Measurements from ENCODE around the gene KCNN1. TPM values are rescaled to one million over a fixed set of nuclear protein-coding genes. Genes with fewer than 3 reads are reported as not detected.

Gene KCNN1
- total and polyA plus RNA-seq, 9 of the 15 experiments (the other 6 are each of a cell fraction or from before 2014, with no cell fraction given), result 0.01 to 6.2 (median 0.72) TPM

- Histone ChIP-seq H3K4me2 (ENCODE audit: insufficient read depth, low read length) (peak overlapping the region; percentile 75), H2AFZ (ENCODE audit: low read depth, low read length) (peak overlapping the region; percentile 61), H3K9ac (ENCODE audit: insufficient read depth in 1 of 2, low read depth in 2 of 2, low read length in 2 of 2) (peak overlapping the region; percentile 35 to 86; a peak in 3 of 4 replicates), H3K9me1 (ENCODE audit: control insufficient read depth, insufficient read depth, low read length) (no peaks in the 10 kb centered on the region), H3K4me1 (replicated peaks in 1 of 2; ENCODE audit: control insufficient read depth in 2 of 2, insufficient read depth in 2 of 2, low read length in 2 of 2) (peaks cover 10 to 38% of the 10 kb centered on the region in 2 experiments; a peak in 4 of 5 replicates), H3K79me2 (ENCODE audit: control insufficient read depth, insufficient read depth, low read length) (peaks cover 28% of the 10 kb centered on the region), H3K9me3 (replicated peaks; ENCODE audit: control insufficient read depth, insufficient read depth, low read depth, low read length) (no peaks in the 10 kb centered on the region), H3K27me3 (ENCODE audit: control insufficient read depth in 2 of 2, insufficient read depth in 2 of 2, low read length in 2 of 2) (no peaks in the 10 kb centered on the region), H3K4me3 (peak overlapping the region; percentile 27), H4K20me1 (replicated peaks; ENCODE audit: control insufficient read depth, insufficient read depth, low read length) (no peaks in the 10 kb centered on the region; the same call in 1 of the 2 replicates), H3K36me3 (ENCODE audit: control insufficient read depth, insufficient read depth, low read length) (peaks cover 52% of the 10 kb centered on the region; the same call in 2 of the 3 replicates), H3K27ac (ENCODE audit: extremely low read depth, low read depth, low read length) (peak overlapping the region; percentile 43)
- BruUV-seq (replicated peaks), result no TSS peak
- FAIRE-seq (peak; percentile 93), ATAC-seq (peak; percentile 98), DNase-seq (ENCODE audit: extremely low read depth in 1 of 4, low spot score in 3 of 4) (peak; percentile 79 to 91 (median 84))
- ChIA-PET CTCF (ENCODE audit: low intra/inter-chr PET ratio) (interaction anchor here (0.6 to 3.4 kb wide), 4 partner anchors 52 to 245 kb away, joined by 3 to 59 read pairs (median 9); partner anchors contain the start of gene PIK3R2), POLR2A (interaction anchor here (1.0 to 1.1 kb wide), 2 partner anchors 15 to 42 kb away, joined by 3 to 6 read pairs; no protein-coding TSS in a partner anchor)
- in situ Hi-C loops (cut with MboI), result loop anchor here (10.0 kb wide), 1 partner anchor 158 kb away; no protein-coding TSS in a partner anchor
- 33% methylated on average over 41 of the region's 46 CpGs for WGBS (ENCODE audit: insufficient coverage, low coverage, missing lambda C conversion rate)
- intact Hi-C loops (cut with micrococcal nuclease), result loop anchor here (1.0 to 10.0 kb wide), 3 partner anchors 51 to 158 kb away; no protein-coding TSS in a partner anchor
- peak; percentile 59 for TF ChIP-seq L3MBTL2 (IDR thresholded peaks at IDR 0.05)
- peak; percentile 50; the same call in 1 of the 2 replicates for TF ChIP-seq ATF7 (IDR thresholded peaks at IDR 0.05)
- TF ChIP-seq KLF16 (IDR thresholded peaks at IDR 0.05), result 0 out of 2 replicates have a peak, but pooled peaks have one; percentile 61
- no peak for TF ChIP-seq HDAC3 (IDR thresholded peaks at IDR 0.05; ENCODE audit: borderline replicate concordance, partially characterized antibody)
- peak; percentile 74; the same call in 1 of the 2 replicates for TF ChIP-seq HDGF (IDR thresholded peaks at IDR 0.05)
- peak; percentile 75 for TF ChIP-seq HNRNPLL (IDR thresholded peaks at IDR 0.05; ENCODE audit: low read depth, low read length, poor library complexity, severe bottlenecking)
- peak; percentile 32 for TF ChIP-seq SETDB1 (IDR thresholded peaks at IDR 0.05; ENCODE audit: low read length)
- no peak for TF ChIP-seq SRF (CRISPR knock-in tag; IDR thresholded peaks at IDR 0.05)
- TF ChIP-seq, protein P1, sequence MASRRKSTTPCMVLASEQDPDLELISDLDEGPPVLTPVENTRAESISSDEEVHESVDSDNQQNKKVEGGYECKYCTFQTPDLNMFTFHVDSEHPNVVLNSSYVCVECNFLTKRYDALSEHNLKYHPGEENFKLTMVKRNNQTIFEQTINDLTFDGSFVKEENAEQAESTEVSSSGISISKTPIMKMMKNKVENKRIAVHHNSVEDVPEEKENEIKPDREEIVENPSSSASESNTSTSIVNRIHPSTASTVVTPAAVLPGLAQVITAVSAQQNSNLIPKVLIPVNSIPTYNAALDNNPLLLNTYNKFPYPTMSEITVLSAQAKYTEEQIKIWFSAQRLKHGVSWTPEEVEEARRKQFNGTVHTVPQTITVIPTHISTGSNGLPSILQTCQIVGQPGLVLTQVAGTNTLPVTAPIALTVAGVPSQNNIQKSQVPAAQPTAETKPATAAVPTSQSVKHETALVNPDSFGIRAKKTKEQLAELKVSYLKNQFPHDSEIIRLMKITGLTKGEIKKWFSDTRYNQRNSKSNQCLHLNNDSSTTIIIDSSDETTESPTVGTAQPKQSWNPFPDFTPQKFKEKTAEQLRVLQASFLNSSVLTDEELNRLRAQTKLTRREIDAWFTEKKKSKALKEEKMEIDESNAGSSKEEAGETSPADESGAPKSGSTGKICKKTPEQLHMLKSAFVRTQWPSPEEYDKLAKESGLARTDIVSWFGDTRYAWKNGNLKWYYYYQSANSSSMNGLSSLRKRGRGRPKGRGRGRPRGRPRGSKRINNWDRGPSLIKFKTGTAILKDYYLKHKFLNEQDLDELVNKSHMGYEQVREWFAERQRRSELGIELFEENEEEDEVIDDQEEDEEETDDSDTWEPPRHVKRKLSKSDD (conservative IDR thresholded peaks at IDR 0.05; ENCODE audit: low read length), result peak; percentile 76; the same call in 1 of the 2 replicates
- no peak for TF ChIP-seq TAF15 (IDR thresholded peaks at IDR 0.05; ENCODE audit: low read depth, low read length)
- peak; percentile 69 for TF ChIP-seq BHLHE40 (IDR thresholded peaks at IDR 0.05; ENCODE audit: low read length)
- no peak for TF ChIP-seq CHD1 (IDR thresholded peaks at IDR 0.05; ENCODE audit: low read length)
- no peak for TF ChIP-seq NR2C2 (CRISPR knock-in tag; IDR thresholded peaks at IDR 0.05)
- TF ChIP-seq NR2C2 (tag; IDR thresholded peaks at IDR 0.05), result 0 out of 2 replicates have a peak, but pooled peaks have one; percentile 34
- 0 out of 2 replicates have a peak, but pooled peaks have one; percentile 14 for TF ChIP-seq PHF8 (IDR thresholded peaks at IDR 0.05; ENCODE audit: borderline replicate concordance, low read length)
- no peak for TF ChIP-seq ZNF764 (CRISPR knock-in tag; IDR thresholded peaks at IDR 0.05; ENCODE audit: low read depth)
These were observed 40.4 kb downstream of the KCNN1 start for GRCh38 chr19:18007044-18007916.

Measured in K562 (cell line).